ENCODE data around the gene SCRT2.

SCRT2 gene

DNA sequence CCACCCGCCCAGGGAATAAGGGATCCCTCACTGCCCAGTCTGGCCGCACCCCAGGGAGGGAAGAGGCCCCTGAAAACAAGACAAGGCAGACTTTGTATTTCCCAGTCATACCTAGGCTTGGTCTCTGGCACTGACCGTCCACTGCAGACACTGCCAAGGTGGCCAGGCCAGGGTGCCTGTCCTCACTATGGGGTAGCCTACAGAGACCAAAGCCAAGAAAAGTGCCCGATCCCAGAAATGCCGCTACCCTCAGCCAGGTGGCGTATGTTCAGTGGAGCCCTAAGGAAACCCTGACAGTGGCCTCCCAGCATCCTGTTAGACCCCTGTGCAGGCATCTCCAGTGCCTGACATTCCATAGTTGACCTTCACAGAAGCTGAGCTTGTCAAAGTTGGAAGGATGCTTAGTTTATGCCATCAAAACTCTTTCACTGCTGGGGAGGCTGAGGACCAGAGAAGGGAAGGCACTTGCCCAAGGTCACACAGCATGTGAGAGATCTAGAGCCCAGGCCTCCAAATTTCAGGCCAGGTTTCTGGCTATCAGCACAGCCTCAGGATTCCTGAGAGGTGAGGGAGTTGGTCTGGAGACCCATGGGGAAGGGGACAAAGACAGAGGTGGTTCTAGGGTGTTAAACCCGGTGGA is 2.5 kb downstream of the SCRT2 start:
- peak; percentile 28 for DNase-seq (ENCODE audit: low spot score)

DNA sequence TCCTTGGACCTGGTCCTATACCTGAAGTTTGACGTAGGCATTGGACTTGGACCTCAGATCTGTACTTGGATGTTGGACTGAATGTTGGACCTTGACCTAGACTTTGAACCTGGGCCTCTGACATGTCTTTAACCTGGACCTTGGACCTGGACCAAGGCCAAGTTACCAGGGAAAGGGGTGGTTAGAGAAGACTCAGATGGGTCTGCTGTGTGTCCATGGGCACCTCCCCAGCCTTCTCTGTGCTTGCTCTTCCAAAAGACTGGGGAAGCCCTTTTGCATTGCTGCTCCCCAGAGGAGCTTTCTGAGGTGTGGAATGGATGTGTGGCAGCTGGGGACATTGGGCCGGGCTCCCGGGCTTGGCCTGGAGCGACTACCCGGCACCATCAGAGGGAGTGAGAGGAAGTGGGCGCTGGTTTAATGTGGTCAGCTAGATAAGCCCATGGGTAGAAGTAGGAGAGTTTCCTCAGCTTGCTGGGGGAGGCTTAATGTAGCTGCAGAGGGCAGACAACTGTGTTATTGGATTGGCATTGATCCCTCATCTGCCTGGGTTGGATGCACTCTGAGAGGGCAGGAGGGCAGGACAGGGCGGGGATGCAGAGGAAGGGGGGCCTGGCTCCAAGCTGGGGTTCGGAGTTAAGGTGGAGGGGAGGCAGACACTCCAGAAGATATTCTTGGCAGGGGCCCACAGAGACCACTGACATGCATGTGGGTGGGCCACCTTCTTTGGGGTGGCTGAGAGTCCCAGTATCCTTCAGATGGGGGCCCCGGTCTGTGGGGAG is 4.2 kb downstream of the SCRT2 start:
- no peak for DNase-seq (ENCODE audit: low spot score)

DNA sequence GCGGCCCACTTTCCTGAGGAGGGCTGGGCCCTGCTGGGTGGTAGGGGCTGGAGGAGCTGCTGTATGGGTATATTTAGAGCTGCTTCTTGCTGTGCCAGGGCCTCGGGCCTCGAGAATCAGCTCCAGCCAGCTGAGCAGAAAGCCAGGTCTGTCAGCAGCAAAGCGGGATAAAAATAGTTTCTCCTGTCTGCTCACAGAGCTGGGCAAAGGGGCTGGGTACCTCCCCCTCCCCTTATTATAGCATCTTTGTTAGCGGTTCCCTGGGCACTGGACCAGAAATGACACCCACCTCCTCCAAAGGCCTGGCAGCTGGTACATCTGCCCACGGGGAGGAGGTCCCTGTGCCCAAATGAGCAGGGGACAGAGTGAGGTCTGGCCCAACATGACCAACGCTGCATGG is 6.0 kb downstream of the SCRT2 start:
- DNase-seq (ENCODE audit: low spot score) = no peak

DNA sequence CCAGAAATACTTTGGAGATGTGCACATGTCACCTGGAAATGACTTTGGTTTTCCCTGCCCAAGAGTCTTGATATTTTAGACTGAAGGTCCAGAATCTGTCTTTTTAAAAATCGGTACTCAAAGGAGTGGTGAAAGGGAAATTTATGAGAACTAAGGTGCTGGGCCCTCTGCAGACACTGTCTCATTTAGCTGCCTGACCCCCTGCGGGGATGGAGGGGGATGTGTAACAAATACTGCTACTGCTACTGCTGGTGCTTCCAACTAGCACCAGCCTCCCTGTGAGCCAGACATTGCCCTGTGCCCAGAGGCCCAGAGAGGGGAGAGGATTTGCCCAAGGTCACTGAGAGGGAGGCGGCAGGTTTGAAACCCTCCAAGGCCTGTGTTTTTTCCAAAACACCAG is 7.0 kb downstream of the SCRT2 start:
- DNase-seq (ENCODE audit: low spot score) = no peak

DNA sequence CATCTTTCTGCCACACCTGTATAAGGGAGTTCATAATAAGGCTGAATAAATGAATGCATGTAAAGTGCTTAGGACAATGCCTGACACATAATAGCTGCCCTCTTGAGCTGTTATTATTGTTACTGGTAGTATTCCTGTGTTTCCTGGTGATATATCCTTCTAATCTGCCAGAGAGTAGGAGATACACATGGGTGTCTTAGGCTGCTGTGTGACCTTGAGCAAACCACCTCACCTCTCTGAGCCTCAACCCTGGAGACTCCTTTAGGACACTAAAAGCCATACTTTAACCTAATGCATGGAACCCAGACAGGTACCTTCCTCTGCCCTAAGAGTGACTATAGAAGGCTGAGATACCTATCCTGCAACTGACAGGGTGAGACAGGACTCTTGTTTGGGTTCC is 7.6 kb downstream of the SCRT2 start:
- DNase-seq (ENCODE audit: low spot score) = no peak

DNA sequence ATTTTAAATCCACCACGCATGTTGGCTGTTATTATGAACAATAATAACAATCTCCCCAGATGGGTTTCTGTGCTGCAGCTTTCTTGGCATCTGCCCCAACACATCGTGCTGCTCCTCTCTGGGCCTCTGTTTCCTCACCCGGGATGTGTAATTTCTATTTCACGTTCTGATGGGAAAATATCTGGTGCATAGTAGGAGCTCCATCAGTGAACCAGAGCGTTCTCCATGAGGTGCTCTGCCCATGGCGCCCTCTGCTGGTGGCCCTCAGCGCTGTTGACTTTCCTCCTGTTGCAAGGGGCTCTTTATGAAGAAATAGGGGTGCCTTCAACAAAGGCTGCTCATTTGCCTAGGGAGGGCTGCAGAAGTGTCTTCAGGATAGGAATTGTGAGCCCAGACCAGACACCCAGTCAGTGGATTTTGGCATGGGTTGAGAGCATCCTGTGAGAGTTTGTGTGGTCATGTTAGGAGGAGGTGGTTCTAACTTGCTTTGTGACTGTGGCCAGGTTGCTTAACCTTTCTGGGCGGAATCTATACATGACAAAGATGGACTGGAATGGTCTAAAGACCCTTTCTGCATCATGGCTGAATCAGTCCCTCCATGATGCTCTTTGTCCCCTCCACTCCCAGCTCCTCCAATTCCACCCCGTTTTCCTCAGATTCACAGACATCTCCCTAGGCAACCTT is 8.1 kb downstream of the SCRT2 start:
- peak; percentile 71 for DNase-seq (ENCODE audit: low spot score)

DNA sequence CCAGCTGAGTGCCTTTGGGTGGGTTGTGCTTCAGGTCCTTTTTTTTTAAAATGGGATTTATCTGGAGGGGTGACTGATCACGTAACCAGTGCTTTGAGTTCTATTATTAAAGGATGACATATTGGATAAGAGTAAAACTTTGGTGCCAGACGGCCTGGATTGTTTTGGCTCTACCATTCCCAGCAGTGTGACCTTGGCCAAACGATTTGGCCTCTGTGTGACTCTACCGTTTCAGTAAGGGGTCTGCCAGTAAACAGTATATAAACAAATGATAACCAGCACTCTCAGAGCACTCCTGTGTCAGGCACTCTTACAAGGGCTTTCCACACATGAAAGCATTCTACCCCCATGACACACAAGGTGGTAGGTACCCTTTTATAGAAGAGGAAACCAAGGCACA is 8.7 kb downstream of the SCRT2 start:
- no peak for DNase-seq (ENCODE audit: low spot score)

DNA sequence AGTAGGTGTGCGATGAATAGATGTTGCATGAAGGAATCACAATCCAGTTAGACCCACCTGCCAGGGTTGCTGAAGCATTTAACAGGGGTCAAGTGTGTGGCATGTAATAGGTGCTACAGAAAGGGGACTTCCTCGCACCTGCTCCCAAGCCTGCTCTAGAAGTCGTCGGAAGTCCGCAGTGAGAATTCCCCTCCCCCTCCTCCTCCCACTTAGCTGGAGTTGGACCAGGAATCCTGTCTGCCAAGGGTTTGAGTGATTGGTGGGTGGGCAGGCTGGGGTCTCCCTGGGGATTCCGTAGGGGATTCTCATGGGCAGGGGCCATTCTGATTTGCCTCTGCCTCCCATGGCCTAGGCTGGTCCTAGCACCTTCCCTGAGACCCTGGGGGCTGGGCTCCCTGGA is 10.3 kb downstream of the SCRT2 start:
- DNase-seq (ENCODE audit: low spot score) = no peak

DNA sequence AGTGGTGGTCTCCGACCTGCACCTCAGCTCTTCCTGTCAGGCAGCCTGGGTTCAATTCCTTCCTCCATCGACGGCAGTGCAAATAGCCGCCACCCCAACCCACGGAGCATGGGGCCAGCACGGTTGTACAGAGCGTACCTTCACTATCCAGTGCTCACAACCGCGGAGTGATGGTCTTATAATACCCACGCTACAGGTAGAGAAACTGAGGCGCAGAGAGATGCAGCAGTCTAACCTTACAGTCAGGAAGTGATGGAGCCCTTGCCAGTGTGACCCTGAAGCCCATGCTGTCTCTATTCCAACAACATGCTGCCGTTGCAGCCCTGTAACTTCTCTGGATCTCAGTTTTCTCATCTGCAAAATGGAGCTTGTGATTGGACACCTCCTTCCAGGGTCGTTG is 11.0 kb downstream of the SCRT2 start:
- DNase-seq (ENCODE audit: low spot score) = no peak

DNA sequence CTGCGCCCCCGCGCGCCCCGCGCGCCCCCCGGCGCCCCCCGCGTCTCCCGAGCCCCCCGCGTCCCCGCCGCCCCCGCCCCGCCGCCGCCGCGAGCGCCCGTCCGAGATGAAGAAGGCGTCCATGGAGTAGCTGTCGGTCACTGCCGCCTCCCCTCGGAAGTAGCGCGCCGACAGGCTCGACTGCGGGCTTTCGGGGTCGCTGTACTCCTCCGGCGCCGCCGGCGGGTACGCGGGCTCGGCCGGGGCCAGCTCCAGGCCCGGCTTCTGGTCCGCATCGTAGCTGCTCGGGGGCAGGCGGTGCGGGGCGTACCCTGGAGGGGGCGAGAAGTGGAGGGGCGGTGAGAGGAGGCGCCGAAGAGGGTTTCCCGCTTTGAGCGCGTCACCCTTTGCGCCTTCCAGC is 11.5 kb downstream of the SCRT2 start:
- DNase-seq (ENCODE audit: low spot score) = no peak

DNA sequence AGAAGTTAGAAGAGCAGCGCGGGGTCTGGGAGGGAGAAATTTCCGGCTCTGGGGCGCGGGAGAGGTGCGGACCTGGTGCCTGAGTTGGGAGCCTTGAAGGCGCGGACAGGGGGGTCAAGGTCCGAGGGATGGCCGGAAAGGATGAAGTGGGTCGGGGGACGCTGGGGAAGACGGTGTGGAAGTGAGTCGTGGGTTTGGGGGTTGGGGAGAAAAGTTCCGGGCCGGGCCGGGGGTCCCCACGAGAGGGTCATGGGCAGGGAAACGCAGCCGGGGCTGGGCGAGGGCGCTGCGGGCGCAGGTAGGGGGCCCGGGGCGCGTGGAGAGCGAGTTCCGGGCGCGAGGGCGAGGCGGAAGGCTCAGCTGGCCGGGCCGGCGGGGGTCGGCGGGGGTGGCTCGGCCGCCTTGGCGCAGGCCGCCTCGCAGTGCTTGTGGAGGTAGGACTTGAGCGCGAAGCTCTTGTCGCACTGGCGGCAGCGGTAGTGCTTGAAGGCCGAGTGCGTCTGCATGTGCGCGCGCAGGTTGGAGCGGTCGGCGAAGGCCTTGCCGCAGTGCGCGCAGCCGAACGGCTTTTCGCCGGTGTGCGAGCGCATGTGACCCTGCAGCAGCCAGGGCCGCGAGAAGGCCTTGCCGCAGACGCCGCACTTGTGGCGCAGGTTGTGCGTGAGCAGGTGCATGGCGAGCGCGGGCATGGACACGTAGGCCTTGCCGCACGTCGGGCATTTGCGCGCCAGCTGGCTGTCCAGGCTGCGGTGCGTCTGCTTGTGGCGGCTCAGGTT is 12.1 kb downstream of the SCRT2 start:
- no peak for DNase-seq (ENCODE audit: low spot score)

DNA sequence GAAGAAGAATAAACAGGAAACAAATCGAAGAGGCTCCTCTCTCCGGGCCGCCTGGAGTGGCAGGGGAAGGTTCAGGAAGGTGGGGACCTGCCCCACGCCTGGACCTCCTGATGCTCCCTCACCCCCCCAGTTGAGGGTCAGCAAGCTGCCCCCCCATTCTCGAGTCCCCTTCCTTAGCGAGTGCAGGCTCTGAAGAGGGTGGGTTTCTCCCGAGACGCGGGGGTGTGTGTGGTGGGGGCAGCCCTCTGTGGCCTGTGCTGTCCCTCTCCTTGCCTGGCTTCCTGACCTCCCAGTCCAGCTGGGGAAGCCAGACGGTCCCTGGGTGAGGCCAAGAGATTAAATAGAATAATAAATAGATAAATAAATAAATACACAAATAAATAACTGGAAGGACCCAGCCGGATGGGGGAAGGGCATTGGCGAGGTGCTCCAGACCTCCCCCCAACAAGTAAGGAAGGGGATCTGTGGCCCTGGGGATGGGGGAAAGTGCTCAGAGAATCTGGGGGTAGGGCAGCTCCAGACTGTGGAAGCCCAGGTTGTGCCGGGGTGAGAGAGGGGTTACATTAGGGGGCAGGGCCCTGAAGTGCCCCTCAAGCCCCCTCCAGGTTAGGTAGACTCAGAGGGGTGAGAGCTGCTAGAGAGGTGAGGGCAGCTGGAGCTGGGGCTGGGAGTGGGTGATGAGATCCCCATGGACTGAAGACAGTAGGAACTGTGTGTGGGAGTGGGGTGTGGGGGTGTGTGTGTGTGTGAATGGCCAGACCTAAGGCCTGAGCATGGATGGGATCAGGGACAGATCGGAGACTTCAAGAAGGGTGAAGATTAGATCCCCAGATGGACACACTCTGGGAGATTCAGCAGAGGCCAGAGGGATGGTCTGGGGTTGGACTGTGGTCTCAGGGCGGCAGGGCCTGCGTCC is 13.1 kb downstream of the SCRT2 start:
- no peak for DNase-seq (ENCODE audit: low spot score)

DNA sequence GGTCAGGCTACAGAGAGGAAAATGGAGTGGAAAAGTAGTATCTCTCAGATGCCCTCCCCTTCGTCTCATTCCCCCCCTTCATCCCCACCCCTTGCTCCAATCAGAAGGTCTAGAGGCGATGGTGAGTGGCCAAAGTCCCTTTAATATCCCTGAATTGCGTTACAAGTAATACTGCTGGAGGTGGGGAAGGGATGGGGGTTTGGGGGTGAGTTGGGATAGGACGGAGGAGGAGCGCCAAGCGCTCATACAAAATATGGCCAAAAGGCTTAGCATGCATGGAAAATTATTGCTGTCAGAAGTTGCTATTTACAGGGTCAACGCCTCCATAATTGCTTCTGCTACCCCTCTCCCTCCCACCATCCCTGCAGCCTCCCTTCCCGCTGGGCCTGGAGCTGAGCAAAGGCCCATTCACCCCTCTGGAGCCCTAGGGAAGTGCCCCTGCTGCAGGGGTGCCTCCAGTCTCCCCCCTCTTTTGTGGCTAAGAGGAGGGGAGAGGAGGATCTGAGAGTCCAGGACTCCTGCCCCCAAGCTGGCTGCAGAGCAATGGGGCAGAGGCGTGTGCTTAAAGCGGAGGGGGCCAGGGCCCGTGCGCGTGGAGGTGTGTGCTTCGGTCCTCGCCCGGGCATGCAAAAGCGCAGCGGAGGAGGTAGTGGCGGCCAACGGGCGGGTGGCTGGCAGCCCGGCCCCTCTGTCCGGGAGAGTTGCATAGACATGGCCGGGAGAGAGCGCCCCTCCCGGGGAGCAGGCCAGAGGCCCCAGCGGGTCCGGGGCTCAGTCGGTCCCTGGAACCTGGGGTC is 13.9 kb downstream of the SCRT2 start:
- DNase-seq (ENCODE audit: low spot score) = no peak

DNA sequence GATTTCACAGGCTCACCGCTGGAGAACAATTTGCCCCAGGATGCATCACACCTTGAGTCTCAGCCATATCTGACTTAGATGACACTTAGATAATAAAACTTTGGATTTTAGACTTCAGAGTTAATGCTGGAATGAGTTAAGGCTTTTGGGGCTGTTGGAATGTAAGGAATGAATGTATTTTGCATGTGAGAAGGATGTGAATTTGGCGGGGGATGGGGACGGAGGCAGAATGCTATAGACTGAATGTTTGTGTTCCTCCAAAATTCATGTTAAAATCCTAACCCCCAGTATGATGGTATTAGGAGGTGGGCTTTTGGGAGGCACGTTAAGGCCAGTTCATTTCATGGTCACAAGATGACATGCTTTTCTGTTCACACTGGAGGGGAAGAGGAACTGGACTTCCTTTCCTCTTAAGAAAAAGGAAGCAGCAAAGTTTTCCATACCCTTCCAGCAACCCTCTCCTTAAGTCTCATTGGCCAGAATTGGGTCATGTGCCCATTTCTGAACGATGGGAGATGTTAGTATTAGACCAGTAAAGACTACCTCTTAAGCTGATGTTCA is 16.8 kb downstream of the SCRT2 start:
- no peak for DNase-seq (ENCODE audit: low spot score)

DNA sequence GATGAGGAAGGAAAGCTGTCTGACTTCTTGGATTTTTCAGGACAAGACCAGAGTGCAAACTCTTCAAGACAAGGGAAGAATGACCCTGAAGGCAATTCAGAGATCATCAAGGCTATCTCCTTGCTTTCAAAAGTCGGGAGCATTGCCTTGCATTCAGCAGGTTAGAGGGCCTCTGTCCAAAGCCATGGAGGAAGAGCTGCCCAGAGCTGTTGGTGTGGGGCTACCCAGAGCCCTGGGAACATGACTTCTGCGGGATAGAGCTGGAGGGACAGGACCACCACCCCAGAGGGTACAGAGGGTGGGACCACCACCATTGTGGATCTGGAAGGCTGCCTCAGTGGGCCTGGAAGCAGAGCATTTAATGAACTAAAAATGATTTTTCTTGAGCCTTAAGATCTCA is 17.4 kb downstream of the SCRT2 start:
- no peak for DNase-seq (ENCODE audit: low spot score)

DNA sequence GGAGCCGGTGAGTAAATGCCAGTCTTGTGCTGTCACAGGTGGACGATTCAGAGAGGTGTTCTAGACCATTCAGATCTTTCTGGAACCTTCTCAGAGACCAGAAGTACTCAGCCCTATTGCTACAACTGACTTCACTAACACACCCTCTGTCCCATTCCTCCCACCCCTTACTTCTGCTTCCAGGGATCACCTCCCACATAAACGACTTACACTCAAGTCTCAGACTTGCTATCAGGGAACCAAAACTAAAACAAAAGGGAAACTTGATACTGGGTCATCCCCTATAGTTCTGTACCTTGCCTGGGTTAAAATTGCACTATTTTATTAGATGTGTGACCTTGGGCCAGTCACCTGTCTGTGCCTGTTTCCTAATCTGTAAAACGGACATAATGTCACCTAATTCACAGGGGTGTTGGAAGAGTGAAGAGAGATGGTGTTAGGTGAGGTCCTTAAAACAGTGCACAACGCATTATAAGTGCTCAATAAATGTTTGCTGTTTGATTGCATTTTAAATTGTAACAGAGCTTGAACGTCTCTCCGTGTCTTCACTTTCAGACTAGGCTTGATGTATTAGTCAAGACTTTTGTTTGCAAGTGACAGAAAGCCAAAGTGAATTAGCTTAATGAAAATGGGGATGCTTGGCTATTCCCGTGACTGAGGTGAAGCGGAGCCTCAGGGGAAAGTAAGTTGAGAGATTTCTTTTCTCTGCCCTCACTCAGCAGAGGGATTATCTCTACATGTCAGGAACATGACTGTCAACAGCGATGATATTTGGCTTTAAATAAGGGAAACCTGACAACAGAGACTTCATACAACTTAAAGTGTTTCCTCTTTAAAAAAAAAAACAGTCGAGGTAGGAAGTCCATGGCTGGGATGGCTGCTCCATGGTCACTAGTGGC is 19.6 kb downstream of the SCRT2 start:
- DNase-seq (ENCODE audit: low spot score) = no peak

DNA sequence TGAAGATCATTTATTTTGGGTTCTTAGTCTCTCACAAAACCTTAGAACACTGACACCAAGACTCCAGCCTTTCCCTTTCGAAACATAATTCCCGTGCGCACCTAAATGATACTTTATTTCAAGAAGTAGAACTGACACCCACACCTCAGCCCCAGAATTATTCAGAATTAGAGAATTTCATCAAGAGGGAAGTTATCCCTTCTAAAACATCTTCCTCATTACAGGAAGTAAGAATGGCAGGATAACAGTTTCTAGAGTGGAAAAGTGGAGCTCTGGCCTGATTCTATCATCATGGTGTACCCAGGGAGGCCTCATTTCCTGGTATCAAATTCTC is 21.2 kb downstream of the SCRT2 start:
- DNase-seq (ENCODE audit: low spot score) = no peak

DNA sequence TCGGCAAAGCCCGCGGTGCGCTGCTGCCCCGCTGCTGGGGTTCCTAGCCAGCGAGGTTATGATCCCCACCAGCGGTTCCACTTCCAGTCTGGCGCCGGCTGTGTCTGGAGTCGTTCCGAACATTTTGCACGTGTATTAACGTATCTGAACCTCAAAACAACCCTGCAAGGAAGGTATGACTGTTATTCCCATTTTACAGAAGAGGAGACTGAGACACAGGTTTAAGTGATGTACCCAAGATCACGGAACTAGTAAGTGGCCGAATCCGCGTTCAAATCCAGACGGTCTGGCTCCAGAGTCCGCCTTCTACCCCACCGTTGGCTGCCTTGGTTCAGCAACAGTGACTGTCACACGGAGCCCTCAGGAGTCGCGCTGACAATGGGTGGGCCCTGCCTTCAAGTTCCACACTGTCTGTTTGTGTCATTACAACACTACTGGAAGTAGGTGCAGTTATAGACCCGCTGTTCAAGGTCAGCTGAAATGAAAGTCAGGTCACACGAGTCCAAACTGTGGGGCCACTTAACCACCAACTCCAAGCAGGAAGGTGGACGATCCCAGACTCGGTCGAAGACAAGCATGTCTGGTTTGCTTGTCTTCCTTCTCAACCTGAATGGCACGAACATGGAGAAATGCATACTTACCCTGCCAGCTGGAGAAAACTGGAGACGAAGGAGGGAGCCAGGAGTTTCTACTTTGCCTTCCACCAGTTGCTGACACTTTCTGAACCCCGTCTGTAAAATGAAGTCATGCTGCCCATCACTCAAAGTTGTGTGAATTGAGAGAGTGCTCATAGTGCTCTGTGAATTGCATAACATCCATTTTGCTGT is 21.8 kb downstream of the SCRT2 start:
- DNase-seq (ENCODE audit: low spot score) = no peak

All from NAMALWA (cell line).